Stimulated activated CD8-positive, alpha-beta memory T cell treated with anti-CD3 and anti-CD28 coated beads, Interleukin-7, amount 100 ng/mL, for 24 hours (primary cell): Measurements from ENCODE around the gene TFF1.

ENCODE experiments used
- DNase-seq: peaks from one replicate; pipeline ENCODE4 v3.0.0-alpha.2; 2020; ENCODE audit warnings: low read depth

Gene TFF1

DNA sequence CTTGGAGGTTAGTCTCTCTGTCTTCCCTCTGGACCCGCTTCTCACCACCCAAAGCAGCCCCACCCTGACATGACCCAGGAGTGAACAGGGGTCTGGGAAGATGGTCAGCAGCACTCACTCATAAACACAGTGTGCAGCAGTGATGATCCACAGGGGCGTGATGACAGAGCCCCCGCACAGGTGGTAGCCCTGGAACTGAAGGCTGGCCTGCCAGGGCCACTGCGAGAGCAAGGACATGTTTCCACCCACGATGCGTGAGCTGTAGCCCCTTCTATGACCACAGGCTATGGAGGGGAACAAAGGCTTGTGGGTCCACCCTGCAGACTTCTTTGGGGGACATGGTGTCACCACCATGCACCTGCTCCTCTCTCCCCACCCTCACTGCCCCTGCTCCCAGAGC is 16.6 kb upstream of the TFF1 start:
- DNase-seq: no peak

DNA sequence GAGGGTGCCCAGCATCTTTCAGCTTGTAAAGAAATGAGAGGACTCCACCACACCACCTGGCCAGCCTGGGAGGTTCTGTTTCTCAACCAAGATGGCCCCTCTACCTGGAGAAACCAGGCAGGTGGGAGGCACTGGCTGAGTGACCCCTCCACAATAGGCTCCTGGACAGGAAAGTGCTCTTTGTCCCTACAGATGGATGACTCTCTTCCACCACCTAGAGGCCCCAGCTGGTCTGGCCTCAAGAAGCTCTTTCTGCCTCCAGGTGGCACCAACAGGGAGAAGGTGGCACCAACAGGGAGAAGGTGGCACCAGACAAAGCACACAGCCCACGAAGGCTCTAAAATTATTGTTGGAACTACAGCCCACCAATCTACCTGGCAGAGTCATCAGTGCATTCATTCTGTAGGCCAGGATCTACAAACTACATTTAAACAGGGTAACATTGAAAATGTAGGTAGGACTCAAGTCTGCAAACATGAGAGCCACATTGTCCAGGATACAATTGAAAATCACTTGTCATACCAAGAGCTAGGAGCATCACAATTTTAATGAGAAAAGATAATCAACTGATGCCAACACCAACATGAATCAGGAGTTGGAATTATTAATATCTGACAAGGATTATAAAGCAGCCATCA is 15.1 kb upstream of the TFF1 start:
- no peak for DNase-seq

DNA sequence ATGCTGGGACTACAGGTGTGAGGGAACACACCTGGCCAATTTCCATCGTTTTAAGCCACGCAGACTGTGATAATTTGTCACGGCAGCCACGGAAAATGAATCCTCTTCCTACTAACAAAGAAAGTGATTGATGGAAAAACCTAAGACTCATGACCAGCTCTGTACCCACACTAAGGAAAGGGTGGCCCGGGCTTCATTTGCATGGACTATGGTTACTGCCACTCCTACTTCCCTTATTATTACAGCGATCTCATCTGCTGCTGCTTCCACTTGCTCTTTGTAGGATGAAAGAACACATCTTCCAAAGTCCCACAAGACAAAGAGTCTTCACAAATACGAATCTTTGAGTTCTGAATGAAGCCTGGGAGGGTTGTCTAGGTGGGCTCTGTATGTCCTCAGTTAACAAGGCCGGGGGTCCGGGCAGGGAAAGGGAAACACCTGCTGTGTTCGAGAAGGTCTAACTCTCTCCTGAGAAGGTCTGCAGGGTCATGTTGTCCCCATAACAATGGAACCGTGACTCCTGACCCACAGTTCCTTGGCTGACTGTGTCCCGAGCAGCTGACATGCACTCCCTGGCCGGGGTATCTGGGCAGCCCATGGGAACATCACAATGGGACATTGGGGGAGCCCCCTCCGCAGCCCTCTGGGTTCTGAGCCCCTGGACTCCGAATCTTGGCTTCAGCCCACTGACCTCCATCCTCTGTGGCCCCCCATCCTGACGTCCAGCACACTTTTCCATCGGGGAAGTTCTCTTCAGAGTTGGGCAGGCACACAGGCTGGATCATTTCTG is 13.3 kb upstream of the TFF1 start:
- DNase-seq: no peak

DNA sequence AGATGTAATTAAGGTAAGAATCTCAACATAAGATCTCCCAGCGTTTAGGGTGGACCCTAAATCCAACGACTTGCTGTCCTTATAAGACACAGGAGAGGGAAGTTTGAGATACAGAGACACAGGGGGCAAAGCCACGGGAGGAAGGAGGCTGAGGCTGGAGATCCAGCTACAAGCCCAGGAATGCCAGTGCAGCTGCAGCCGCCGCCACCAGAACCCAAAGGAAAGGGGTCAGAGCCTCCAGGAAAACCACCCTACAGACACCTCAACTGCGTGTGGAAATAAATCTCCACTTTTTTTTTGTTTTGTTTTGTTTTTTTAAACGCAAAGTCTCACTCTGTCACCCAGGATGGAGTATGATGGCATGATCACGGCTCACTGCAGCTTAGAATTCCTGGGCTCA is 12.1 kb upstream of the TFF1 start:
- DNase-seq: no peak

DNA sequence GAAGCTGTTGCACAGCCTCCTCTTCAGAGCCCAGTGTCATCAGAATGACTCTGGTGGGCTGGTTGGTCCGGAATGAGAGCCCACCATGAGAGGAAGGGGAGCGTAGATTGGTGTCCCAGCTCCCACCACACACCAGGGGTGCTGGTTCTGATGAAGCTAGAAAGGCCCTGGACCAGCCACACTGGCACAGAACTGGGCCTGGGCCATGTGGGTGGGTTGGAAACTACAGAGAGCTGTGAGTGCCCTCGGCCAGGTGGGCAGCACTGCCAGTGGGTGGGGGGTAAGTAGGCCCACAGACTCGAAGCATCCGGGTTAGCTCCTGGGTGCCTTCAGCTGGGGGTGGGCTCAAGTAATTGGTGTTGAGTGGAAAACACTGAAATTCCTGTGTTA is 11.6 kb upstream of the TFF1 start:
- DNase-seq: no peak

DNA sequence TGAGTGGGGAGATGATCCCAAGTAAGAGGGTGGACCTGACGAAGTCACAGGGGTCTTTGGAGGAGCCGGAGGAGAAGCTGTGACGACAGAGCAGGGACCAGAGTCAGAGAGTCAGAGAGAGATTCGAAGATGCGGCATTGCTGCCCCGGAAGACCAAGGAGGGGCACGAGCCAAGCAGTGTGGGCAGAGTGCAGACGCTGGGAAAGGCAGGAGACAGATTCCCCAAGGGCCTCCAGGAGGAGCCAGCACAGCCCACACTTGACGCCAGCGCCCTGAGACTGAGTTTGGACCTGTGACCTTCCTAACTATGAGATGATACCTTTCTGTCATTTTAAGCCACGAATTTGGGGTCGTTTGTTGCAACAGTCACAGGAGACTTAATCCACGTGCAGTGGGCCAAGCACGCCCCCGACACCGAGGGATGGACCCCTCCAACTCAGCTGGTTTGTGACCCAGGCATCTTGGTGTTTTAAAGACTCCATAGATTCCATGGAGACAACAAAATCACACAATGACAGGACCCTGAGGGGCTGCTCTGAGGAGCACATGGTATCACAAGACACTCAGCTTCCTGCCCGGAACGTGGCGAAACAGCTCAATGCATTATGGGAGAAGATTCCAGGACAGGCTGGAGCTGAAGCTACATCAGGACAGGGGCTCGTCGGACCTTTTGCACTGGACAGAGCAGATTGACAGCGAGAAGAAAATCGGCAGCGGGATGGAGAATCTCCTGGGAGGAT is 11.0 kb upstream of the TFF1 start:
- no peak for DNase-seq

DNA sequence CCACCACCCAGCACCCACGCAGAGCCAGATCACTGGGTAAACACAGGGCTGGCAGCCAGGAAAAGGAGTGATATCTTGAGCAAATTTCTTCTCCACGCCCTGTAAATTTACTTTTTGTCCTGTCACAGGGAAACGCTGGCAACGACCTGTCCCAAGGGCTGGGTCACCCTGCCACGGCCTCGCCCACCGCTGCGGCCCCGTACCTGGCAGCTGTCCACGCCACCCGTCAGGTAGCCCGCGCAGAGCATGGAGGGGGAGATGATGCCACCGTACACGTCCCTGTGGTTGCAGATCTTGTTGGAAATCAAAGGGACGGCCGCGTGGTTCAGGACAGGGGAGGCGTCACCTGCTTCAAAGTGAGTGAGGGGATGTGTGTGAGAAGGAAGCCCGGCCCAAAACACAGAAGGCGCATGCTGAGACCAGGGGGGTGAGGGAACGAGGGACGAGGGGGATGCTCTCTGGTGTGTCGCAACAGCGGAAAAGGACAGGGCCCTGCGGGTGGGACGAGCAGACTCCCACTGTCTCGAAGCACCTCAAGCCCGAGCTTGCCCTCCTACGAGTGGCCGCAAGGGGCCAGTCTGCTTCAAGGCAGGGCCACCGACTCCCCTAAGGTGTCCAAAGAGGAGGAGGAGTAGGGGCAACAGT is 10.1 kb upstream of the TFF1 start:
- no peak for DNase-seq

DNA sequence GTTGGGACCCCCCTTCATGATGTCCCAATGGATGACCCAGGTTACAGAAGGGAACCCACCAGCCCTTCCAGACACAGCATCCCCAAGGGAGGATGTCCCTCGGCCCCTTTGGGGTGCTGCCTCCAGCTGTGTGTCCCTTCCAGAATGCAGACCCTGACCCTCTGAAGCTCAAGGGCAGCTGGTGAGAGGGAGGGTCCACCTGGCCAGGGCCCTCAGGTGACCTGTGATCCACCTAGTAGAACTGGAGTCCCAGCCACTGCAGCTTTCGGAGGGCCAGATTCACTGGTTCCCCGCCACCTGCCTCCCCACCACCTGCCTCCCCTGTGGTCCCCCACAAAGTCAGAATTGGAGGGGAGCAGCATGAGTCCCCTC is 9.6 kb upstream of the TFF1 start:
- DNase-seq: no peak

DNA sequence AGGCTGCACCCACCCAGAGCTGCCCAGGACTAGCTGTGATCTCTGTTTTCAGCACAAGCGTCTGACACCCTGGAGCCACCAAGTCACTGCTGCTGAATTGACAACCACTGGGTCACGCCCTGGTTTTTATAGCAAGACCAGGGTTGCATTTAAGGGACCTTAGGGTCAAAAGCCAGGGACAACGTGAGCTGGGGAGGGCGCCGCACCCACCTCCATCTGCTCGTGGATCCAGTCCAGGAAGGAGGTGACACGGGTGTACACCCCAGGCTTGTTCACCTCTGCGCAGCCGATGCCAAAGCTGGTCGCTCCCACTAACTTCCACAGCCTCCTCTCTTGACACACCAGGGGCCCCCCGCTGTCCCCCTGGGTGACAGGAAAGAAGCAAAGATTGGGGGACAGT is 9.2 kb upstream of the TFF1 start:
- no peak for DNase-seq

DNA sequence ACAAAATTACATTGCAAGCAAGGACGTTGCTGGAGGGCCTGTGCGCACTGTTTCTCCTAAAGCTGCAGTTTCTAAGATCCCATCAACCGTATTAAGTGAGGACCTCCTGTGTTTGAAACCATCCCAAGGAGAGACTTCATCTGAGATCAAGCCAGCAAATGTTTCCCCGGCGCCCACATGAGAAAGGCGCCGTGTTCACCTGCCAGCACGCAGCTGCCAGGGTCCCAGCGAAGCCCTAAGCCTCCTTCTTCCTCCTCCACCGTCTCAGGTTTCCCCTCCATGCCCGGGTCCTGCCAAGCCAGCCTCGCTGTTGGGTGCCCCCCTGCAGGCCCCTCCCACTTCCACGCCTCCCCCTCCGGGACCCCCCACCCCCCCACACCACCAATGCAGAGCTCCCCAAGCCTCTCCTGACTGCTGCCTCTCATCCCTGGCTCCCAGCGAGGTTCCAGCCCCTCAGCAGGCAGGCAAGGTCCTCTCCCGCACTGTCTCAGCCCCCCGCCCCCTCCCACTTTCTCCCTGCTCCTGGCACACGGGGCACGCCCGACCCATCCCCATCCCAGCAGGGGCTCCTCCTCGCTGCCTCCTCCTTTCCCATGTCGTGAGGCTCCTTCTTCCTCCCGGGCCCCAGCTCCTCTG is 8.6 kb upstream of the TFF1 start:
- DNase-seq: no peak

DNA sequence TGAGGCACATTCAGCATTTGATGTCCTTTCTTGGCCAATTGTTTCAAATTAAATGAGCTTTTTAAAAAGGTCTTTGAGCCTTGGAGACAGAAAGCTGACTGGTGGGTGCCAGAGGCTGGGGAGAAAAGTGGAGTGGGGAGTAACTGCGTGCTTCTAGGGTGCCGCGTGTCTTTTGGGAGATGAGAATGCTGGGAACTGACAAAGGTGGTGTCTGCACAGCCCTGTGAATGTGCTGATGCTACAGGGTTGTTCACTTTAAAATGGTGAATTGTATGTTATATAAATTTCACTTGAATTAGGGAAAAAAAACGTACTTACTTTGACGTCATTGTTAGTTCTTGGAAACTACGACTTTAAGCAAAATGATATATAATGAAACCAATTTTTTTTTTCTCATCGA is 8.1 kb upstream of the TFF1 start:
- no peak for DNase-seq

DNA sequence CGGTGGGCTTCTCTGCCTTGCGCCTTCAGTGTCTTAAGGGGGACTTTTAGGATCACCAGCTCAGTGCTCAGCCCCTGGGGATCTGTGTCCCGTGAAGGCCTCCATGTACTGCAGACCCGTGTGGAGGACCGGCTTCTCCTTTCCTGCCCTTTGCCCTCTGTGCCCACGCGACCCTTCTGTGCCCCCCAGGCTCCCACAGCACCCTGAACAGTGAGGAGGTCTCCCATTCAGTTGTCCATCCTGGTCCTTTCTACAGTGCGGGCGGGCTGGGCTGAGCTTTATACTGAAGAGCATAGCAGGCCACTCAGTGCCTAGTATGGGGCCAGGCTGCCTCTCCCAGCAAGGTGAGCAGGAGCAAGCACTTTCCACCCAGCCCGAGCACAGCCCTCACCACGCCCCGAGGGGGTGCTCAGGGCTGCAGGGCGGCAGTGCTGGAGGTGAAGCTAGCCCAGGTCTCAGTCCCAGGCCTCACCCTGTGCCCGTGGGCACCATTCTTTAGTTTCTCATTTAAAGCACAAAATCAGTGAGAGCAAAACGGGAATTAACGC is 7.6 kb upstream of the TFF1 start:
- no peak for DNase-seq

DNA sequence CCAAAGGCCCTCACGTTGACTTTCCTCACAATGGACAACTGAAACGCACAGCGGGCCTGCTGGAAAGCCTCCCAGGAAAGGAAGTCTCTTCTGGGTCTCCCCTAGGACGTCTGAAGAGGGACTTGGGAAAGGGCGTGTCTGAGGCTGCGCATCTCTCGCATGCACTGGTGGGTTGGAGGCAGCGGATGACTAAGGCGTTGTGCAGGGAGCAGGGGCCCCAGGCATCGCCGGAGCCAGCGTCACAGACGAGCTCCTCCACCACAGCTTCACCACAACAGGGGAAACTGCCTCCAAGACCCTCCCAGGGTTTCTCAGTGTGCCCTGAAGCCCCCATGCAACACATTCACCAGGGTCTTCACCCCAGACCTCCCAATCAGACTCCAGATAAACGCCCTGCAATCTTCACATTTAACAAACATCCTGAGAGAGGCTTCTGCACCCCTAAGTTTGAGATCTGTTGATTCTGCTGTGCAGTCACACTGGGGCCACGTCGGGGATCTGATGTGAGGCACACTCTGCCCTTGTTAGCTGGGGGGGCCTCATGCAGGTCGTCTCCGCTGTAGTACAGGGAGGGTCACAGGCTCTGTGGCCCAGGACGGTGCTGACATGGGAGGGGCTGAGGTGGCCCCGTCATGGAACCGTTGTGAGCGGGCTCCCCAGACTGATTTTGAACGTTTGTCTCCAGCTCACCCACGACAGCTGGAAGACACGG is 7.0 kb upstream of the TFF1 start:
- no peak for DNase-seq

DNA sequence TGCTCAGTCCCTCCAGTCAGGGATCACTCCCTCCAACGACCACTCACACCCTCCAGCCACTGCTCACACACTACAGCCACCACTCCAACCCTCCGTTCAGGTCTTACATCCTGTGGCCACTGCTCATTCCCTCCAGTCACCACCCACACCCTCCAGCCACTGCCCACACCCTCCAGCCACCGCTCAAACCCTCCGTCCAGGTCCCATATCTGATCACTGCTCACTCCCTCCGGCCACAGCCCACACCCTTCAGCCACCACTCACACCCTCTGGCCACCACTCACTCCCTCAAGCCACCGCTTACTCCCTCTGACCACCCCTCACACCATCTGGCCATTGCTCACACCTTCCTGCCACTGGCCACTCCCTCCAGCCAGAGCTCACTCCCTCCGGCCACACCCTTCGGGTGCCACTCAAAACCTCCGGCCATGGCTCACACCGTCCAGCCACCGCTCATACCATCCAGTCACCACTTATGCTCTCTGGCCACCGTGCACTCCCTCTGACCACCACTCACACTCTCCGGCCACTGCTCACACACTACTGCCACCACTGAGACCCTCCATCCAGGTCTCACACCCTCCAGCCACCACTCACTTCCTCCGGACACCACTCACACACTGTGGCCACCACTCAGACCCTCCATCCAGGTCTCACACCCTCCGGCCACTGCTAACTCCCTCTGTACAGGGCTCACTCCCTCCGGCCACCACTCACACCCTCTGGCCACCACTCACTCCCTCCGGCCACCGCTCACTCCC is 4.7 kb upstream of the TFF1 start:
- no peak for DNase-seq

DNA sequence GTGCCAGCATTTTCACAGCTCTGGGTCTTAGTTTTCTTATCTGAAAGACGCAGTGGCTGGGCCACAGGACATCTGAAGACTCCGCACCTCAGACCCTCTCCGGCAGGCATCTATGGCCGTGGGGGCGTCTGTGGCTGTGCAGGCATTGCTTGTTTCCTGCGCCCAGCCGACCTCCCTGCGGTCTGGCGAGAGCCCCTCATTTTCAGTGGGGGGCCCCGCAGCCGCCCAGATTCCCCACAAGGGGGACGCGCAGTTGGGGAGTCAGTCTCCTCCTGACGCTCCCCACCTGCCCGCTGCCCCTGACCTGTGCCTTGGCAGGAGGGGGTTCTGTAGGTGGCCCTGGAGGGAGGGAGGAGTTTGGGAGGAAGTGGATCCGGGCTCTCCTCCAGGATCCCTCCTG is 3.5 kb upstream of the TFF1 start:
- no peak for DNase-seq

DNA sequence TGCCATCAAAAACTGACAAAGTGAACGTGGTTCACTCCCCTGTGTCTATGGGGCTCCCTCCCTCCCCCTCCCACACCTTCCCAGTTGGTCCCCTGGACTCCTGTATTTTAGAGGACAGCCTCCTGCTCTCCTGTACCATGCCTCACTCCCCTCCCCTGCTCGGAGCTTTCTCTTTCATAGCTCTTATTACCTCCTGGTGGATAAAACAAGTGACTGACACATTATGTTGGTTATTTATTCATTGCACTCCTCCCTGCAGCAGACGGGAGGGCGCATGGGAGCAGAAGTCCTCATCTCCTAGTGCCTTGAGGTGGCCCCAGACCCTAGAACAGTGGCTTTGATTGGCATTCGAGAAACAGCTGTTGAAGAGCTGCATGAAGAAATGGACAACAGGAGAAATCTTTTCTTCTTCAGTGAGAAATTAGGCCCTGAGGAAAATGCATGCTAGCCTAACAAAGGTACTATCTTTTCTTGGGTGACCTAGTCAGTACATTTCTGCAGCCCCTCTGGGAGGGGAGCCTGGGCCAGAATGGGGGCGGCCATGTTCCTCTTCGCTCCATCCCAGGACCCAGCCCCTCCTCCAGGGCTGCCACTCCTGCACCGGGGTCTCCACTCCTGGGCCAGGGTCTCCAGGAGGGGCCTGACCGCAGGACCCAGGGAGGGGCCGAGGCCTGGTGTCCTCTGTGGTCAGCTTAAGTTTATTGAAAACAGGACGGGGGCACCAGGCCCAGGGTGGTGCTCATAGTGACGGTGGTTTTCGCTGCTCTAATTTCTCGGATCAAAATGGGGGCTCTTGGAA is 1.2 kb upstream of the TFF1 start:
- no peak for DNase-seq

DNA sequence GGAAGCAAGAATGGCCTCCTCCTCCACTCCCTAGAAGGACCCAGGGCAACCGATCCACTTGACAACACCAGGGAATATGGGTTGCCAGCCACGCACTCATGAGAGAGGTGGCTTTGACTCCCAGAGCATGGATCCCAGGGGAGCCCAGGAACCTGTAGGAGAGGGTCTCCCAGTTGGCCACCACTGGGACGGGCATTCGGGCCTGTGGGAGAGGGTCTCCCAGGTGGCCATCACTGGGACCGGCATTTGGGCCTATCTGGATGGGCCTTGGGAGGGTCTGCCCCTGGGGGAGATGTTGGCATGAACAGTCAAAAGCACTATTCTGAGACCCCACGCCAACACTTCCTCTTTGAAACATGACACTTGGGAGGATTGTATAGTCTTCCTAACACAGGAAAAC is 565 bp downstream of the TFF1 start:
- no peak for DNase-seq

DNA sequence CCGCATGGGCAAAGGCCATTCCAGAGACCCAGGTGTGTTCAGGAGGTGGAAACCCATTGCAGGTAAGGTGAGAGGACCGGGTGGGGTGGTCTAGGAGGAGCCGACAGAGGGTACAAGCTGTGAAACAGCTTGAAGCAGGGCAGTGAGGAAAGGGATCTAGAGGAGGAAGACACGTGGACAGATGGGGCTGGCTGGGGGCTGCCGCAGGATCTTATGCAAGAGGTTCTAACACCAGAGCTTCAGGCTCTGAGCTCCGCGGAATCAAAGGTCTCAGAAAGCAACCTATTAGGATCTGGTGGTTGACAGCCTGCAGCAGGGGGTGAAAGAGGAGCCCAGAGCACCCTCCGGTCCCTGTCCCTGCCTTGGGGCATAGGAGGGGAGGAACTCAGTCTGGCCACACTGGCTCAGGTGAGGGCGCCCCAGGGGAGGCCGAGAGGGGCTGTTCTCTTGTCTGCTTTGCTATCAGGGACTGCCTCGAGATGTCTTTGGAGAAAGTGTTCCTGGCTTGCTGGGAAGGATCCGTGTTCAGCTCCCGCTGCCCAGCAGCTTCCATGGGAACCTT is 1.9 kb downstream of the TFF1 start:
- DNase-seq: no peak

DNA sequence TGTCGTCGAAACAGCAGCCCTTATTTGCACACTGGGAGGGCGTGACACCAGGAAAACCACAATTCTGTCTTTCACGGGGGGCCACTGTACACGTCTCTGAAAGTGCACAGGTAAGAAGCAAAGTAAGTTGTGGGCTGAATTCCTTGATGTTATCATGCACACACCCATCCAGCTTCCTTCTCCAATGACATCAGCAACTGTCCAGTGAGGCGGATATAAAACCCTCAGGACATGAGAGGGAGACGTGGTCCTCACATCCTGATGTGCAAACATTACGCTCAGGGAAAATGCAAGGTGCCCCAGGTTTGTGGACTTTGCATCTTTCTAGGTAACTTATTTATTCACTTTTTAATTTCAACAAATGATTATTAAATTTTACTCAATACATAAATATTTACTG is 3.0 kb downstream of the TFF1 start:
- DNase-seq: no peak

DNA sequence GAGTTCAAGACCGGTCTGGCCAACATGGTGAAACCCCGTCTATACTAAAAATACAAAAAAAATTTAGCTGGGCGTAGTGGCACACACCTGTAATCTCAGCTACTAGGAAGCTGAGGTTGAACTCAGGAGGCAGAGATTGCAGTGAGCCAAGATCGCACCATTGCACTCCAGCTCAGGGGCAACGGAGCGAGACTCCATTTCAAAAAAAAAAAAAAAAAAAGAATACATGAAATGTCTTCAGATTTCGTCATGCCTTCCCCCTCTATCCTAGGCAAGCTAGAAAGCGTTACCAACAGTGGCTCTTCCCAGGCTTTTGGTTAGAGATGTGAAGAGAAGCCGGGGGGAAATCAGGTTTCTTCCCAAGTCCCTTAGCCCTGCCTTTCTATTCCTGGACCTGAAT is 3.6 kb downstream of the TFF1 start:
- no peak for DNase-seq
